ENCODE data around the gene AP4M1.

The AP4M1 gene

GRCh38 chr7:100122067-100122466, 20.6 kb downstream of the AP4M1 start (continued):
- TF ChIP-seq, protein P1, sequence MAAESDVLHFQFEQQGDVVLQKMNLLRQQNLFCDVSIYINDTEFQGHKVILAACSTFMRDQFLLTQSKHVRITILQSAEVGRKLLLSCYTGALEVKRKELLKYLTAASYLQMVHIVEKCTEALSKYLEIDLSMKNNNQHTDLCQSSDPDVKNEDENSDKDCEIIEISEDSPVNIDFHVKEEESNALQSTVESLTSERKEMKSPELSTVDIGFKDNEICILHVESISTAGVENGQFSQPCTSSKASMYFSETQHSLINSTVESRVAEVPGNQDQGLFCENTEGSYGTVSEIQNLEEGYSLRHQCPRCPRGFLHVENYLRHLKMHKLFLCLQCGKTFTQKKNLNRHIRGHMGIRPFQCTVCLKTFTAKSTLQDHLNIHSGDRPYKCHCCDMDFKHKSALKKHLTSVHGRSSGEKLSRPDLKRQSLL (tag by site-specific recombination; IDR thresholded peaks at IDR 0.05), result peak; percentile 73
- TF ChIP-seq, protein P2, sequence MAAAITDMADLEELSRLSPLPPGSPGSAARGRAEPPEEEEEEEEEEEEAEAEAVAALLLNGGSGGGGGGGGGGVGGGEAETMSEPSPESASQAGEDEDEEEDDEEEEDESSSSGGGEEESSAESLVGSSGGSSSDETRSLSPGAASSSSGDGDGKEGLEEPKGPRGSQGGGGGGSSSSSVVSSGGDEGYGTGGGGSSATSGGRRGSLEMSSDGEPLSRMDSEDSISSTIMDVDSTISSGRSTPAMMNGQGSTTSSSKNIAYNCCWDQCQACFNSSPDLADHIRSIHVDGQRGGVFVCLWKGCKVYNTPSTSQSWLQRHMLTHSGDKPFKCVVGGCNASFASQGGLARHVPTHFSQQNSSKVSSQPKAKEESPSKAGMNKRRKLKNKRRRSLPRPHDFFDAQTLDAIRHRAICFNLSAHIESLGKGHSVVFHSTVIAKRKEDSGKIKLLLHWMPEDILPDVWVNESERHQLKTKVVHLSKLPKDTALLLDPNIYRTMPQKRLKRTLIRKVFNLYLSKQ (tag by site-specific recombination; IDR thresholded peaks at IDR 0.05; ENCODE audit: borderline replicate concordance), result no peak

DNA sequence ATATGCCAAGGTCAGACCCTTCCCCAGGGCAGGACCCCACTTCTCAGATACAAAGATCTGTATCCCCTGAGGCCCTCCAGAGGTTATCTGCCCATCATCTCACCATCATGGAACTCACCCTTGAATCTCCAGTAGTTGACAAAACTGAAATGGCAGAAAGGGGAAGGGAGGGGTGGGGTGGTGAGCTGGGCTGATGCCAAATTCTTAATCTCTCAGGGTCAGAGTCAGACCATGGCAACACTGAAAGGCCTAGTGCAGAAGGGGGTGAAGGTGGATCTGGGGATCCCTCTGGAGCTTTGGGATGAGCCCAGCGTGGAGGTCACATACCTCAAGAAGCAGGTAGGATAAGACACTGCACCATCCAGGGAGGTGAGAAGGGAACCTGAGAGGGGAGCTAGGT, 21.1 kb downstream of the AP4M1 start:
- ChIA-PET POLR2A (interaction anchor here (0.6 to 8.4 kb wide), 2 partner anchors 14 to 21 kb away, joined by 4 to 81 read pairs; partner anchors contain the start of genes AP4M1 and MCM7), CTCF (interaction anchor here (0.5 to 1.1 kb wide), 5 partner anchors 32 to 333 kb away, joined by 3 to 5 read pairs (median 3); no protein-coding TSS in a partner anchor)
- Histone ChIP-seq H3K36me3 (ENCODE audit: control insufficient read depth in 2 of 2, insufficient read depth in 1 of 2, low read length in 2 of 2) (peaks cover 0 to 13% of the 10 kb centered on the region in 2 experiments; a peak in 2 of 3 replicates), H3K4me1 (ENCODE audit: control insufficient read depth, insufficient read depth, low read length) (peaks cover 3% of the 10 kb centered on the region), H3K9me3 (ENCODE audit: control insufficient read depth, insufficient read depth, low read depth, low read length) (no peaks in the 10 kb centered on the region), H3K27ac (ENCODE audit: extremely low read depth, low read depth, low read length) (no peak overlapping the region), H3K4me3 (ENCODE audit: low read depth, low read length) (no peak overlapping the region)
- TF ChIP-seq ZNF221 (tag by site-specific recombination; IDR thresholded peaks at IDR 0.05; ENCODE audit: borderline replicate concordance) (no peak), ZNF521 (tag by site-specific recombination; IDR thresholded peaks at IDR 0.05) (no peak), ZNF530 (tag by site-specific recombination; IDR thresholded peaks at IDR 0.05; ENCODE audit: low read depth) (no peak), ZNF571 (tag by site-specific recombination; IDR thresholded peaks at IDR 0.05) (no peak), ZNF639 (tag by site-specific recombination; IDR thresholded peaks at IDR 0.05) (no peak), ZNF26 (tag by site-specific recombination; IDR thresholded peaks at IDR 0.05) (no peak), ZBTB8A (tag by site-specific recombination; IDR thresholded peaks at IDR 0.05) (no peak), ZSCAN18 (tag by site-specific recombination; IDR thresholded peaks at IDR 0.05) (no peak), ZNF555 (tag by site-specific recombination; conservative IDR thresholded peaks at IDR 0.05) (no peak), ZNF610 (tag by site-specific recombination; IDR thresholded peaks at IDR 0.05; ENCODE audit: borderline replicate concordance) (no peak), TSHZ1 (tag by site-specific recombination; IDR thresholded peaks at IDR 0.05; ENCODE audit: borderline replicate concordance) (no peak), ZNF837 (tag by site-specific recombination; IDR thresholded peaks at IDR 0.05) (no peak)
- TF ChIP-seq, protein P3, sequence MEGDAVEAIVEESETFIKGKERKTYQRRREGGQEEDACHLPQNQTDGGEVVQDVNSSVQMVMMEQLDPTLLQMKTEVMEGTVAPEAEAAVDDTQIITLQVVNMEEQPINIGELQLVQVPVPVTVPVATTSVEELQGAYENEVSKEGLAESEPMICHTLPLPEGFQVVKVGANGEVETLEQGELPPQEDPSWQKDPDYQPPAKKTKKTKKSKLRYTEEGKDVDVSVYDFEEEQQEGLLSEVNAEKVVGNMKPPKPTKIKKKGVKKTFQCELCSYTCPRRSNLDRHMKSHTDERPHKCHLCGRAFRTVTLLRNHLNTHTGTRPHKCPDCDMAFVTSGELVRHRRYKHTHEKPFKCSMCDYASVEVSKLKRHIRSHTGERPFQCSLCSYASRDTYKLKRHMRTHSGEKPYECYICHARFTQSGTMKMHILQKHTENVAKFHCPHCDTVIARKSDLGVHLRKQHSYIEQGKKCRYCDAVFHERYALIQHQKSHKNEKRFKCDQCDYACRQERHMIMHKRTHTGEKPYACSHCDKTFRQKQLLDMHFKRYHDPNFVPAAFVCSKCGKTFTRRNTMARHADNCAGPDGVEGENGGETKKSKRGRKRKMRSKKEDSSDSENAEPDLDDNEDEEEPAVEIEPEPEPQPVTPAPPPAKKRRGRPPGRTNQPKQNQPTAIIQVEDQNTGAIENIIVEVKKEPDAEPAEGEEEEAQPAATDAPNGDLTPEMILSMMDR (tag by site-specific recombination; IDR thresholded peaks at IDR 0.05), result no peak
- TF ChIP-seq, protein P4, sequence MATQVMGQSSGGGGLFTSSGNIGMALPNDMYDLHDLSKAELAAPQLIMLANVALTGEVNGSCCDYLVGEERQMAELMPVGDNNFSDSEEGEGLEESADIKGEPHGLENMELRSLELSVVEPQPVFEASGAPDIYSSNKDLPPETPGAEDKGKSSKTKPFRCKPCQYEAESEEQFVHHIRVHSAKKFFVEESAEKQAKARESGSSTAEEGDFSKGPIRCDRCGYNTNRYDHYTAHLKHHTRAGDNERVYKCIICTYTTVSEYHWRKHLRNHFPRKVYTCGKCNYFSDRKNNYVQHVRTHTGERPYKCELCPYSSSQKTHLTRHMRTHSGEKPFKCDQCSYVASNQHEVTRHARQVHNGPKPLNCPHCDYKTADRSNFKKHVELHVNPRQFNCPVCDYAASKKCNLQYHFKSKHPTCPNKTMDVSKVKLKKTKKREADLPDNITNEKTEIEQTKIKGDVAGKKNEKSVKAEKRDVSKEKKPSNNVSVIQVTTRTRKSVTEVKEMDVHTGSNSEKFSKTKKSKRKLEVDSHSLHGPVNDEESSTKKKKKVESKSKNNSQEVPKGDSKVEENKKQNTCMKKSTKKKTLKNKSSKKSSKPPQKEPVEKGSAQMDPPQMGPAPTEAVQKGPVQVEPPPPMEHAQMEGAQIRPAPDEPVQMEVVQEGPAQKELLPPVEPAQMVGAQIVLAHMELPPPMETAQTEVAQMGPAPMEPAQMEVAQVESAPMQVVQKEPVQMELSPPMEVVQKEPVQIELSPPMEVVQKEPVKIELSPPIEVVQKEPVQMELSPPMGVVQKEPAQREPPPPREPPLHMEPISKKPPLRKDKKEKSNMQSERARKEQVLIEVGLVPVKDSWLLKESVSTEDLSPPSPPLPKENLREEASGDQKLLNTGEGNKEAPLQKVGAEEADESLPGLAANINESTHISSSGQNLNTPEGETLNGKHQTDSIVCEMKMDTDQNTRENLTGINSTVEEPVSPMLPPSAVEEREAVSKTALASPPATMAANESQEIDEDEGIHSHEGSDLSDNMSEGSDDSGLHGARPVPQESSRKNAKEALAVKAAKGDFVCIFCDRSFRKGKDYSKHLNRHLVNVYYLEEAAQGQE (tag by site-specific recombination; IDR thresholded peaks at IDR 0.05), result no peak
